ENCODE data around the gene SNN. TPM values are rescaled to one million over a fixed set of nuclear protein-coding genes. Genes with fewer than 3 reads are reported as not detected.

The SNN gene
- total RNA-seq, 1 experiment from 2014 or later, result 12.0 TPM

- Histone ChIP-seq H3K4me1 (peaks cover 41% of the 10 kb centered on the region), H3K27ac (peak overlapping the region; percentile 69), H3K36me3 (peaks cover 35% of the 10 kb centered on the region), H3K9me3 (replicated peaks) (no peaks in the 10 kb centered on the region), H3K27me3 (no peaks in the 10 kb centered on the region), H3K4me3 (no peak overlapping the region)
- DNase-seq, result no peak
Observed at GRCh38 chr16:11688520-11688886, 20.2 kb downstream of the SNN start.

GRCh38 chr16:11689031-11689840 lies 21.0 kb downstream of the SNN start:
- Histone ChIP-seq H3K27ac (peak overlapping the region; percentile 69), H3K4me3 (no peak overlapping the region), H3K9me3 (replicated peaks) (no peaks in the 10 kb centered on the region), H3K27me3 (no peaks in the 10 kb centered on the region), H3K4me1 (peaks cover 34% of the 10 kb centered on the region), H3K36me3 (peaks cover 31% of the 10 kb centered on the region)
- DNase-seq, result no peak

- H3K36me3 ChIP-seq, result peaks cover 28% of the 10 kb centered on the region
- H3K4me1 ChIP-seq, result peaks cover 31% of the 10 kb centered on the region
- no peaks in the 10 kb centered on the region for H3K27me3 ChIP-seq
- no peak for DNase-seq
- H3K9me3 ChIP-seq (replicated peaks), result no peaks in the 10 kb centered on the region
- no peak overlapping the region for H3K27ac ChIP-seq
- no peak overlapping the region for H3K4me3 ChIP-seq
Observed at GRCh38 chr16:11691235-11691634, 23.0 kb downstream of the SNN start.

- peaks cover 31% of the 10 kb centered on the region for H3K4me1 ChIP-seq
- H3K4me3 ChIP-seq, result no peak overlapping the region
- peaks cover 27% of the 10 kb centered on the region for H3K36me3 ChIP-seq
- no peak overlapping the region for H3K27ac ChIP-seq
- H3K27me3 ChIP-seq, result no peaks in the 10 kb centered on the region
- H3K9me3 ChIP-seq (replicated peaks), result no peaks in the 10 kb centered on the region
- DNase-seq, result no peak
Observed at GRCh38 chr16:11691771-11692170, 23.5 kb downstream of the SNN start.

- peaks cover 23% of the 10 kb centered on the region for H3K36me3 ChIP-seq
- peaks cover 31% of the 10 kb centered on the region for H3K4me1 ChIP-seq
- no peaks in the 10 kb centered on the region for H3K27me3 ChIP-seq
- H3K27ac ChIP-seq, result no peak overlapping the region
- no peaks in the 10 kb centered on the region for H3K9me3 ChIP-seq (replicated peaks)
- H3K4me3 ChIP-seq, result no peak overlapping the region
- no peak for DNase-seq
Observed at GRCh38 chr16:11692171-11692570, 23.9 kb downstream of the SNN start.

GRCh38 chr16:11692651-11693050 lies 24.4 kb downstream of the SNN start:
- no peaks in the 10 kb centered on the region for H3K27me3 ChIP-seq
- peaks cover 27% of the 10 kb centered on the region for H3K4me1 ChIP-seq
- no peak overlapping the region for H3K4me3 ChIP-seq
- DNase-seq, result no peak
- H3K36me3 ChIP-seq, result peaks cover 22% of the 10 kb centered on the region
- H3K9me3 ChIP-seq (replicated peaks), result no peaks in the 10 kb centered on the region
- no peak overlapping the region for H3K27ac ChIP-seq

- no peaks in the 10 kb centered on the region for H3K27me3 ChIP-seq
- H3K27ac ChIP-seq, result no peak overlapping the region
- H3K36me3 ChIP-seq, result peaks cover 11% of the 10 kb centered on the region
- no peak for DNase-seq
- no peaks in the 10 kb centered on the region for H3K9me3 ChIP-seq (replicated peaks)
- H3K4me3 ChIP-seq, result no peak overlapping the region
- no peaks in the 10 kb centered on the region for H3K4me1 ChIP-seq
Observed at GRCh38 chr16:11696266-11697012, 28.2 kb downstream of the SNN start.

- Histone ChIP-seq H3K27me3 (no peaks in the 10 kb centered on the region), H3K36me3 (peaks cover 8% of the 10 kb centered on the region), H3K4me1 (no peaks in the 10 kb centered on the region), H3K4me3 (no peak overlapping the region), H3K9me3 (replicated peaks) (no peaks in the 10 kb centered on the region), H3K27ac (no peak overlapping the region)
- DNase-seq, result no peak
Observed at GRCh38 chr16:11697319-11697718, 29.1 kb downstream of the SNN start.

GRCh38 chr16:11698271-11698689 lies 30.0 kb downstream of the SNN start:
- Histone ChIP-seq H3K27ac (no peak overlapping the region), H3K4me3 (no peak overlapping the region), H3K27me3 (no peaks in the 10 kb centered on the region), H3K4me1 (no peaks in the 10 kb centered on the region), H3K36me3 (peaks cover 10% of the 10 kb centered on the region), H3K9me3 (replicated peaks) (no peaks in the 10 kb centered on the region)
- DNase-seq, result no peak

GRCh38 chr16:11699234-11699894 lies 31.1 kb downstream of the SNN start:
- DNase-seq, result no peak
- Histone ChIP-seq H3K4me3 (no peak overlapping the region), H3K36me3 (peaks cover 12% of the 10 kb centered on the region), H3K27ac (no peak overlapping the region), H3K27me3 (no peaks in the 10 kb centered on the region), H3K9me3 (replicated peaks) (no peaks in the 10 kb centered on the region), H3K4me1 (no peaks in the 10 kb centered on the region)

GRCh38 chr16:11700264-11701029 lies 32.2 kb downstream of the SNN start:
- Histone ChIP-seq H3K36me3 (peaks cover 12% of the 10 kb centered on the region), H3K9me3 (replicated peaks) (no peaks in the 10 kb centered on the region), H3K4me3 (no peak overlapping the region), H3K27ac (no peak overlapping the region), H3K27me3 (no peaks in the 10 kb centered on the region), H3K4me1 (no peaks in the 10 kb centered on the region)
- no peak for DNase-seq

GRCh38 chr16:11705311-11706025 lies 37.2 kb downstream of the SNN start:
- DNase-seq, result no peak
- H3K27me3 ChIP-seq, result no peaks in the 10 kb centered on the region
- H3K4me1 ChIP-seq, result no peaks in the 10 kb centered on the region
- no peak overlapping the region for H3K27ac ChIP-seq
- H3K4me3 ChIP-seq, result no peak overlapping the region
- no peaks in the 10 kb centered on the region for H3K9me3 ChIP-seq (replicated peaks)
- H3K36me3 ChIP-seq, result peaks cover 11% of the 10 kb centered on the region

- Histone ChIP-seq H3K9me3 (replicated peaks) (no peaks in the 10 kb centered on the region), H3K36me3 (peaks cover 11% of the 10 kb centered on the region), H3K4me1 (no peaks in the 10 kb centered on the region), H3K4me3 (no peak overlapping the region), H3K27me3 (no peaks in the 10 kb centered on the region), H3K27ac (no peak overlapping the region)
- no peak for DNase-seq
Observed at GRCh38 chr16:11706180-11706742, 38.0 kb downstream of the SNN start.

GRCh38 chr16:11707679-11708197 lies 39.5 kb downstream of the SNN start:
- no peak overlapping the region for H3K27ac ChIP-seq
- no peaks in the 10 kb centered on the region for H3K9me3 ChIP-seq (replicated peaks)
- H3K36me3 ChIP-seq, result peaks cover 11% of the 10 kb centered on the region
- DNase-seq, result no peak
- H3K27me3 ChIP-seq, result no peaks in the 10 kb centered on the region
- no peak overlapping the region for H3K4me3 ChIP-seq
- no peaks in the 10 kb centered on the region for H3K4me1 ChIP-seq

Measured in SJCRH30 (cell line).